Muscle of leg (tissue), 11 donors: ENCODE measurements around the gene FGD5. TPM values are rescaled to one million over a fixed set of nuclear protein-coding genes. Genes with fewer than 3 reads are reported as not detected.

ENCODE experiments used
- DNase-seq: peaks from one replicate; pipeline ENCODE4 v3.0.0; 2013
- H3K27ac ChIP-seq: one replicate; pipeline ENCODE4 v1.5.1; 2013; ENCODE audit warnings: mild to moderate bottlenecking, low read length, control low read depth
- H3K27me3 ChIP-seq: one replicate; pipeline ENCODE4 v1.6.1; 2013; ENCODE audit warnings: low read length; ENCODE audit not compliant: control insufficient read depth, insufficient read depth
- H3K36me3 ChIP-seq: one replicate; pipeline ENCODE4 v1.6.1; 2013; ENCODE audit warnings: low read length; ENCODE audit not compliant: control insufficient read depth, insufficient read depth
- H3K4me1 ChIP-seq: one replicate; pipeline ENCODE4 v1.6.1; 2013; ENCODE audit warnings: low read length; ENCODE audit not compliant: control insufficient read depth, insufficient read depth
- H3K4me3 ChIP-seq: one replicate; pipeline ENCODE4 v1.5.1; 2013; ENCODE audit warnings: low read length, control low read depth
- H3K9me3 ChIP-seq: replicated peaks from 2 replicates; pipeline ENCODE4 v1.6.1; 2013; ENCODE audit warnings: low read depth, low read length; ENCODE audit not compliant: control insufficient read depth
- WGBS: methylation state at CpG from one replicate; pipeline ENCODE4 v1.1.5; 2013; ENCODE audit warnings: missing lambda C conversion rate; ENCODE audit not compliant: insufficient coverage; 5-methylcytosine and 5-hydroxymethylcytosine counted together
- polyA plus RNA-seq, 8 donors: library from polyadenylated mRNA; unstranded; fragments of 120-200 nt; gene quantifications; one replicate each; pipeline versions ENCODE4 v1.2.1 to v1.2.3, GENCODE V29; 2013; ENCODE audit warnings: inconsistent platforms in 1 of 8, low replicate concordance in 1 of 8; ENCODE audit not compliant: insufficient read length in 8 of 8, insufficient read depth in 1 of 8
- total RNA-seq: library from RNA; stranded (reverse); fragments of 120-200 nt; gene quantifications from one replicate; pipeline ENCODE4 v1.2.4, GENCODE V29; 2013

The FGD5 gene
- total and polyA plus RNA-seq, 9 donors: 14.1 to 26.4 (median 20.0) TPM

DNA sequence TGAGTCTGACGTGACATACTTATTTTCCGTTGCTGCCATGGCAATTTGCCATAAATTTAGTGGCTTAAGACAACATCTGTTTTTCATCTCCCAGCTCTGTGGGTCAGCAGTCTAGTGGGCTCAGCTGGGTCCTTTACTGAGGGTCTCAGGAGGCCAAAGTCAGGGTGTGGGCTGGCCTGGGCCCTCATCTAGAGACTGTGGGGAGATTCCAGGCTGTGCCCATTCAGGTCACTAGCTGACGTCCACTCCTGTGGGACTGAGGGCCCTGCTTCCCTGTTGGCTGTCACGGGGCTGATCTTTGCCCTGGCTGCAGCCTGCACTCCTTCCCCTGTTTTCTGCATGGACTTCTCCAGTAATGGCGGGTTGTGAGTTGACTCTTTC is 19.1 kb downstream of the FGD5 start:
- Histone ChIP-seq H3K36me3 (no peaks in the 10 kb centered on the region), H3K27me3 (peaks cover 9% of the 10 kb centered on the region), H3K27ac (peak overlapping the region; percentile 85), H3K9me3 (no peaks in the 10 kb centered on the region), H3K4me1 (peaks cover 49% of the 10 kb centered on the region), H3K4me3 (no peak overlapping the region)
- peak; percentile 92 for DNase-seq
- 12% methylated on average over 4 of the region's 5 CpGs for WGBS

- no peaks in the 10 kb centered on the region for H3K36me3 ChIP-seq
Measured at GRCh38 chr3:14839236-14839635, 20.5 kb downstream of the FGD5 start.

DNA sequence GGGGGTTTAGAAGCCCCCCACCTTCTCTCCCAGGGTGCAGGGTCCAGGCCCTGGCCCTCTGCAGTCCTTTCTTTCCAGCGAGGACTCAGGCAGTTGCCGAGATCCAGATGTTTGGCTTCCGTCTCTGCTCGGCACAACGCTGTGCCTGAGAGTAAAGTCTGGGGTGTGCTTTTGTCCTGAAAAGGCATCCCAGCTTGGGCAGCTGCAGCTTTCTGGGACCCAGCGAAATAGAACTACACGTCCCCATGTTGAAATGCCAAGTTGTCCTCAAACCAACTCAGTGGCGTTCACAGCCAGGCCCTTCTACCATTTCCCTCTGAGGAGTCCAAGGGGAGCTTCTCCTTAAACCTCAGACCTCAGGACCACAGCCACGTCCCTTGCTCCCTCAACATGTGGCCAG is 23.1 kb downstream of the FGD5 start:
- no peaks in the 10 kb centered on the region for H3K9me3 ChIP-seq
- H3K36me3 ChIP-seq: no peaks in the 10 kb centered on the region
- H3K27ac ChIP-seq: no peak overlapping the region
- H3K4me3 ChIP-seq: no peak overlapping the region
- peak; percentile 75 for DNase-seq
- WGBS: 23% methylated on average over 9 of the region's 9 CpGs
- peaks cover 10% of the 10 kb centered on the region for H3K27me3 ChIP-seq
- peaks cover 46% of the 10 kb centered on the region for H3K4me1 ChIP-seq

More at GRCh38 chr3:14839236-14839635, 20.5 kb downstream of the FGD5 start:
- DNase-seq: no peak
- Histone ChIP-seq H3K9me3 (no peaks in the 10 kb centered on the region), H3K4me1 (peaks cover 49% of the 10 kb centered on the region), H3K27me3 (peaks cover 7% of the 10 kb centered on the region), H3K4me3 (no peak overlapping the region), H3K27ac (no peak overlapping the region)
- WGBS: 78% methylated on average over 3 of the region's 7 CpGs

DNA sequence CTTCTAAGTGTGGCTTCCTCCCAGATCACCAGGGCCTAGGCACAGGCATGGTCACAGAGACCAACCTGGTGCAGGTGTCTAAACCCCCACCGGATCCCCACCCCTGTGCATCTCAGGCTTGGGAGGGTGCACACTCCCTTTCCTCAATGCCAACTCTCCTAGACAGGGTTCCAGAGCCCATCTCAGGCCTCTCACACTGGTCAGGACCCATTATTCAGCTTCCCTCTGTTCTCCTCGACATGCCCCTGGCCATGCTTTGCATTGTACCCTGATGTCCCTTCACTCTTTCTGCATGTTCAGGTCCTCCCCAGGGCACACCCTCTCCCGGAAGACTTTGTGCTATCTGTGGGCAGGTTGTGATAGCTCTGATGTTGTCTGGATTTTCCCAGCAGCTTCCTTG is 23.5 kb downstream of the FGD5 start:
- peaks cover 10% of the 10 kb centered on the region for H3K27me3 ChIP-seq
- no peaks in the 10 kb centered on the region for H3K36me3 ChIP-seq
- DNase-seq: no peak
- no peaks in the 10 kb centered on the region for H3K9me3 ChIP-seq
- no peak overlapping the region for H3K4me3 ChIP-seq
- WGBS: 97% methylated on average over 2 of the region's 3 CpGs
- H3K27ac ChIP-seq: no peak overlapping the region
- H3K4me1 ChIP-seq: peaks cover 43% of the 10 kb centered on the region

- peaks cover 42% of the 10 kb centered on the region for H3K4me1 ChIP-seq
- peaks cover 7% of the 10 kb centered on the region for H3K27me3 ChIP-seq
- DNase-seq: no peak
- no peak overlapping the region for H3K4me3 ChIP-seq
- H3K9me3 ChIP-seq: no peaks in the 10 kb centered on the region
- no peak overlapping the region for H3K27ac ChIP-seq
- no peaks in the 10 kb centered on the region for H3K36me3 ChIP-seq
- WGBS: 88% methylated on average over 6 of the region's 8 CpGs
Measured at GRCh38 chr3:14843321-14843720, 24.6 kb downstream of the FGD5 start.

GRCh38 chr3:14844386-14845170 is 25.8 kb downstream of the FGD5 start:
- peaks cover 7% of the 10 kb centered on the region for H3K27me3 ChIP-seq
- H3K36me3 ChIP-seq: no peaks in the 10 kb centered on the region
- no peak overlapping the region for H3K4me3 ChIP-seq
- peaks cover 37% of the 10 kb centered on the region for H3K4me1 ChIP-seq
- H3K27ac ChIP-seq: no peak overlapping the region
- DNase-seq: no peak
- H3K9me3 ChIP-seq: no peaks in the 10 kb centered on the region
- 75% methylated on average over 5 of the region's 7 CpGs for WGBS

- Histone ChIP-seq H3K27me3 (peaks cover 7% of the 10 kb centered on the region), H3K36me3 (no peaks in the 10 kb centered on the region), H3K27ac (no peak overlapping the region), H3K4me1 (peaks cover 42% of the 10 kb centered on the region), H3K4me3 (no peak overlapping the region), H3K9me3 (no peaks in the 10 kb centered on the region)
- WGBS: 20% methylated on average over 1 of the region's 3 CpGs
- no peak for DNase-seq
Measured at GRCh38 chr3:14845180-14845579, 26.4 kb downstream of the FGD5 start.

DNA sequence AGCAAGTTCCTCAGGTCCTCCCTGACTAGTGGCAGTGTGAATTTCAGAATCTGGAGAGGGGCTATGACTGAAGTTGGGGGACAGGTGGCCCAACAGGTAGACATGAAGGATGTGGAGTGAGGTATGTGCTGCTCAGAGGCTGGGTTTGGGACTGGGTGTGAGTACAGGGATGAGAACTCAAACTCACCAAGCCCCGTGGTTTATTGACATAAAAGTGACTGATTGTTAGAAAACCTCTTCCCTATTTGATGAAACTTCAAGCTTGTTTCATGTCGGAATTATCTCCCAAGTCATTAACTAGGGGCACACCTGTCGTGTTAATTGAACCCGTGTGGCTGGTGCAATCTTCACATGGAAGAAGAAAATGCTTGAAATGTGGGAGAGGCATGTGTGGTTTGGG is 27.1 kb downstream of the FGD5 start:
- Histone ChIP-seq H3K27me3 (peaks cover 7% of the 10 kb centered on the region), H3K4me3 (no peak overlapping the region), H3K27ac (no peak overlapping the region), H3K4me1 (peaks cover 44% of the 10 kb centered on the region), H3K9me3 (no peaks in the 10 kb centered on the region), H3K36me3 (no peaks in the 10 kb centered on the region)
- no peak for DNase-seq
- 69% methylated on average over 2 of the region's 4 CpGs for WGBS

GRCh38 chr3:14846226-14846880 is 27.6 kb downstream of the FGD5 start:
- peaks cover 40% of the 10 kb centered on the region for H3K4me1 ChIP-seq
- WGBS: 38% methylated on average over 4 of the region's 7 CpGs
- no peak overlapping the region for H3K4me3 ChIP-seq
- H3K36me3 ChIP-seq: no peaks in the 10 kb centered on the region
- no peak overlapping the region for H3K27ac ChIP-seq
- H3K27me3 ChIP-seq: peaks cover 7% of the 10 kb centered on the region
- no peak for DNase-seq
- H3K9me3 ChIP-seq: no peaks in the 10 kb centered on the region

DNA sequence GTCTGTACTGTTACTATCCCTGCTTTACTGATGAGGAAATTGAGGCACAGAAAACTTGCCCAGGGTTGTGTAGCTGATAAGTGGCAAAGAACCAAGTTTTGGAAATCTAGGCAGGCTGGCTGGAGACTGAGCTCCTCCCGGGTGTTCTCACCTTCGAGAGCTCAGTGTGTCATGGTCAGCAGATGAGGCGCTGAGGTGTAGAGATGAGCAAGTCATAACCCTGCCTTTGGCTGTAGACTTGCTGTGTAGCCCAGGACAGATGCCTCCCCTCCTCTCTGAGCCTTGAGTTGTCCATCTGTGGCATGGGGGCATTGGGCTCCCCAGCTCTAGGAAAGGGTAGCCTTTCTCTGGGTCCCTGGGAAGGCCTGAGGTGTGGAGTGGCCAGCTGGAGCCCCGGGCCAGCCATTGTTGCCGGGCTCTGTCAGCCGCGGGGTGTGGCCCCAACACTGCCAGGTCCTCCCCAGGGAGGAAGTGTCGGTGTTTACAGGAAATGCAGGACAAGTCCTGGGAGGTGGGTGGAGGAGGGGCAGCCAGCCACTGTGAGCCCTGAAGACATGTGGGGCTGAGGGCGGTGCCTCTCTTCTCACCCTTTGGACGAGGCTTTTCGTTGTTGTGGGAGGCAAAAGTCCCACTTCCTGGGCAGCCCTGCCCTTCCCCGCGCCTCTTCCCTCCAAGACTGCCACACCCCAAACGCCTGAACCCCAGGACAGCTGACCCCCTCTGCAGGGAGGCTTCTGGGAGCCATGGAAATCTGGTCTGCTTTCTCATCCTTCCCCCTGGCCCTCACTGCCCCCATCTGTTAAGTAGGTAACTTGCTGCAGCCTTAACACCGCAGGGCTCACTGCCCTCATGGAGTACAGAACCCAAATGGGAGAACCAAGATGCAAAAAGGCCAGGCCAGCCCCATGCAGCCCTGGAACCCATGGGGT is 29.1 kb downstream of the FGD5 start:
- Histone ChIP-seq H3K4me1 (peaks cover 29% of the 10 kb centered on the region), H3K27ac (no peak overlapping the region), H3K9me3 (peaks cover 3% of the 10 kb centered on the region), H3K4me3 (no peak overlapping the region), H3K36me3 (no peaks in the 10 kb centered on the region), H3K27me3 (peaks cover 3% of the 10 kb centered on the region)
- no peak for DNase-seq
- WGBS: 5% methylated on average over 8 of the region's 15 CpGs
